Hematopoietic multipotent progenitor cell treated with erythropoietin and hydrocortisone succinate and interleukin-3 and kit ligand, for 4 days (in vitro differentiated cells): ENCODE data around the gene UPK3BL2.
"Not testable (repeated sequence)": the region's sequence is repeated elsewhere in the genome, so short reads cannot be mapped to it uniquely, and the experiment has no call there.

Experiments used
- DNase-seq: peaks from one replicate; pipeline ENCODE4 v3.0.0-alpha.2; 2015

The UPK3BL2 gene

GRCh38 chr7:102527822-102528793 lies 15.4 kb downstream of the UPK3BL2 start:
- DNase-seq: not testable (repeated sequence)

- not testable (repeated sequence) for DNase-seq
Measured at GRCh38 chr7:102527182-102527581, 16.3 kb downstream of the UPK3BL2 start.

GRCh38 chr7:102524803-102525202 lies 18.7 kb downstream of the UPK3BL2 start:
- not testable (repeated sequence) for DNase-seq

GRCh38 chr7:102520797-102521196 lies 22.7 kb downstream of the UPK3BL2 start:
- DNase-seq: not testable (repeated sequence)

- DNase-seq: peak; percentile 7
Measured at GRCh38 chr7:102517550-102518147, 25.8 kb downstream of the UPK3BL2 start, which contains the start of gene RASA4B. RASA4B (minus strand) TSS chr7:102517777; CDS start chr7:102517710, 67 bp downstream.

GRCh38 chr7:102516951-102517350 lies 26.5 kb downstream of the UPK3BL2 start:
- not testable (repeated sequence) for DNase-seq

- DNase-seq: not testable (repeated sequence)
Measured at GRCh38 chr7:102515889-102516288, 27.6 kb downstream of the UPK3BL2 start.

- not testable (repeated sequence) for DNase-seq
Measured at GRCh38 chr7:102514881-102515721, 28.4 kb downstream of the UPK3BL2 start.

- DNase-seq: peak; percentile 0
Measured at GRCh38 chr7:102512642-102513221, 30.8 kb downstream of the UPK3BL2 start.

- not testable (repeated sequence) for DNase-seq
Measured at GRCh38 chr7:102511860-102512522, 31.5 kb downstream of the UPK3BL2 start.

GRCh38 chr7:102510575-102510974 lies 32.9 kb downstream of the UPK3BL2 start:
- DNase-seq: not testable (repeated sequence)

GRCh38 chr7:102507410-102508088 lies 35.9 kb downstream of the UPK3BL2 start:
- not testable (repeated sequence) for DNase-seq

- not testable (repeated sequence) for DNase-seq
Measured at GRCh38 chr7:102505298-102506185, 38.0 kb downstream of the UPK3BL2 start.

GRCh38 chr7:102503141-102503540 lies 40.4 kb downstream of the UPK3BL2 start:
- not testable (repeated sequence) for DNase-seq

- DNase-seq: not testable (repeated sequence)
Measured at GRCh38 chr7:102498321-102498720, 45.2 kb downstream of the UPK3BL2 start.

- DNase-seq: not testable (repeated sequence)
Measured at GRCh38 chr7:102497308-102497707, 46.2 kb downstream of the UPK3BL2 start.

- peak; percentile 0 for DNase-seq
Measured at GRCh38 chr7:102496861-102497260, 46.6 kb downstream of the UPK3BL2 start.

- not testable (repeated sequence) for DNase-seq
Measured at GRCh38 chr7:102494473-102495149, 48.9 kb downstream of the UPK3BL2 start.

- DNase-seq: not testable (repeated sequence)
Measured at GRCh38 chr7:102494026-102494425, 49.5 kb downstream of the UPK3BL2 start.
